GM18909 (cell line): ENCODE results near the gene DOCK4.

Experiments used
- ATAC-seq: cut with Tn5 transposase; IDR thresholded peaks from one replicate; pipeline ENCODE4 v1.9.1; 2021; ENCODE audit warnings: mild to moderate bottlenecking; ENCODE audit not compliant: unreplicated experiment, poor library complexity

DOCK4 gene

DNA sequence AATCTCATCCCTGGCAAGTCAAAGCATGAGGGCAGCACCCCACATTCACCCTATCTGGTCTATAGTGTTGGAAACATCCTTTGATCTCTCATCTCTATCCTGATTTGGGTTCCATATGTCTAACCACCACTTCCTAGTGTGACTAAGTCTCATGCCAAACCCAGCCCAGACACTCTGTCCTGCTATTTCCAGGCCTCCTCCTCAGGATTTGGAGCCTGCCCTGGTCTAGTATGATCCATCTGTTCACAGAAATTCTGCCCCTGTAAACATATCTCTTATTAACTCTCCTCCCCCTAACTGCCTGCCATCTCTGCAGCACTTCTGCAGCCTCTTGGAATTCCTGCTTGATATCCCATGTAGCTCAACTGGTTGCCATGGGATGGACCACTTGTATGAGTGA is 323.0 kb downstream of the DOCK4 start:
- no peak for ATAC-seq

DNA sequence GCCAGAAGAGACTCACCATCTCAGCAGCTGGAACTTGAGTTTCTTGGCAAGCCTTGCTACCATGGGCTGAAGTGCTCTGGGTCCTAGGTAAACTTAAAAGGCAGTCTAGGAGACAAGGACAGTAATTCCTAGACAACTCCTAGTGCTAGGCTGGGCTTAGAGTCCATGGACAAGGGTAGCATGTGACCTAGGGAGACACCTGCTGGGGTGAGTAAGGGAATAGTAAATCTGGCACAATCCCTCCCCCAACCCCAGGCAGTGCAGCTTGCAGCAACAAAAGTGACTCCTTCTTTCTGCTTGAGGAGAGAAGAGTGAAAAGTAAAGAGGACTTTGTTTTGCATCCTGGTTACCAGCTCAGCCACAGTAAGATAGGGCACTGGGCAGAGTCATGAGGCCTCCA is 327.4 kb downstream of the DOCK4 start:
- no peak for ATAC-seq

DNA sequence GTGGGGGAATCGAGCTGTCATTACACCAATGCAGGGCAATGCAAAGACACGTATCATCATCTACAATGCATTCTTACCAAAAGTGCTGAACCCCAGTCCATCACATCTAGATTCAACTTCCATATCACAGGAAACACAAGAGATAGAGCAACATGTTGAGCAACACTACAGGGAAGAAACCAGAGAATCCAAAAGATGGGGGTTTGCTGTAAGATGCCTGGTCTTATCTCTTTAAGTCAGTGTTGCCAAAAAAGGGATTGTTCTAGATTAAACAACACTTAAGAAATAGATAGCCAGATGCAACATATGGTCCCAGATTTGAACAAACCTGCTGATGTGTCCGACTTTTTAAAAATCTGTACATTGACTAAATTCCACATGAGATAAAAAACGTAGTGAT is 328.3 kb downstream of the DOCK4 start:
- no peak for ATAC-seq

DNA sequence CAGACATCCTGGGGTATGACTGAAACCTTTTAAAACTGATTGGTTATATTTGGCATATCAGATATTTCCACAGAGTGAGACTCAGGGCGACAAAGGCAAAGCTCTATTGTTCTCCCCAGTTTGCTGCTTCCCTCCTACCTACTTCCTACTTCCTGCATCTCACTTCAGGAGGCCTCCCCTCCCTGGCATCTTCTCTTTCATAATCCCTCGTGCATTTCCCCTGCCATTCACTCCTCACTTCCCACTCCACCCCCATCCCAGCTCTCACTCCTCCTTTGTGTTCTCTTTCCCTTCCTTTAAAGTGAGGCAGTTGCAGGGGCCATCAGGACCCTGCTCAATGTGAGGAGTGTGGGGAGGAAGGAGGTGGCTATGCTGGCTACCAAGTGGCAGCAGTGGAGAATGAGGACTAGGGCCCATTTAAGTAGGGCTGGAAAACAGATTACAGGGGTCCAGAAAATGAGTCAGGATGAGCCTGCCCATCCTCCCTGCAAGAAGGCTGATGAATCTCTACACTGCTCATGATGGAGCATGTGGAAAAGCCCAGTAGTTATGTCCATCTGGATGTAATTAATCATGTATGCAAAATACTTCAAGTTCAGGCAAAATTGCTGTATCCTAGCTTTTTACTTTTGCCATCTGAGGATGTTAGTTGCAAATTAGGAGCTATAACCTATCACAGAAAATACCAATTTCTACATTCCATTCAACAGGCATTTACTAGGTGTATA is 332.1 kb downstream of the DOCK4 start:
- no peak for ATAC-seq

DNA sequence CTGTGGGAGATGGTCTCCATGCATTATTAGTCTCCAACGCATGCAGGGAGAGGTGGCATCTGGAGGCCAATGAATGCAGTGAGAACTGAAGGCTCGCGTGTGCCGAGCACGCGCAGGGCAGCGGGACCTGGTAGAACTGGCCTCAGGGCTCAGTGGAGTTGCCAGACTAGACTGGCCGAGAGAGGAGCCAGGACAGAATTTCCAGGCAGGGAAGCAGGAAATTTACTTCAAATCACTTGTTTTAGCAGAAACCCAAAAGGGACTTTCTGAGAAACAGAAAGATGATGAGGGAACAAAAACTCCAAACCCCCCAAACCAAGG is 332.9 kb downstream of the DOCK4 start:
- no peak for ATAC-seq

DNA sequence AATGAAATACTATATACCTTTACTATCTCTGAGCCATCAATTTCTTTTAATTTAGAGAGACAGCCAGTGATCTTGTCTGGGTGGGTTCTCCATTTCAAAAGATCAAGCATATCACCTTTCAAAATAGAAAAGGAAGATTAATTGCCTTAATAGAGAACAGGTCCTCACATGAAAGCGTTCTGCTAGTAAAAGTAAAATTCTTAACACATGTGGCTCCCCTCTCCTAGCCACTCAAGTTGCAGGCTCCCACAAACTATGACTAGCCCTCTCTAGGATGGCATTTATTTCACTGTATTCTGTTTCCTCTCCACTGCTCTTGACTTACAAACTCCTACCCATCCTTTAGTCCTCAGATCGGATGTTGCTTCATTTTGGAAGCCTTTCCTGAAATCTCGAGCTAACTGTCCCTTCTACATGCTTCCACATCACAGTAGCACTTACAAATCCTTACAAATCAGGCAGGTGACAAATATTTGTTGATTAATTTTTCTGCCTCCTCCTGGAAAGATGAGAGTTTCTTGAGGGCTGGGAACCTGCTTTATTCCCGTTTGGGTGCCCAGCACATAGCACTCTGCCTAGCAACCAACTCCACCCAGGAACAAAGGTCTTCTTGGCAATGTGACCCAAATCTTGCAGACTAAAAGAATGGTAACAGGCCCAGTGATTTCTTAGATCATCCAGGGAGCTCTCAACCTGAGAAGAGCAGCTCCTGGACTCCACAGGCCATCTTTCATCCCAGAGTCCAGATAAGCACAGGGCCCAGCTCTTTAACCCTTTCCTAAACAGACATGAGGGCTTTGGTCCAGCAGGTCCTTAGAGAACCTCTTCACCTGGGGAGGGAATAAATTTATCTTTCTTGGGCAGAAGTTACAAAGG is 333.5 kb downstream of the DOCK4 start:
- no peak for ATAC-seq

DNA sequence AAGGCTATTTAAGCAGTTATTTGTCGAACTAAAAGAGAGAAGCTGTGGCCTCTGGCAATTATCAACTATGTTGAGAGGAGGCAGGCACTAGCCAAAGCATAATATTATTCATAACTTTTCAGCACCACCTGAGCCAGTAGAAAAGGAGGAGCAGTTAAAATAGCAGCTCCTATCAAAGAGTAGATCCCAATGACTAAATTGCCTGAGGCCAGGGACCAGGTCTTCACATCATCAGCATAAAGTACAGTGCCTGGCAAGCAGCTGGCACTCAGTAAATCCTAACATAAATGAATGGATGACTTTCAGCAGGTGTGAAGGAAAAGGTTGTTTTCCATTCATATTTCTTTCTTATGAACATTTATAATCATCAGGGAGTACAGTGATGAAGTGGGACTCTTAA is 334.9 kb downstream of the DOCK4 start:
- ATAC-seq, result no peak

DNA sequence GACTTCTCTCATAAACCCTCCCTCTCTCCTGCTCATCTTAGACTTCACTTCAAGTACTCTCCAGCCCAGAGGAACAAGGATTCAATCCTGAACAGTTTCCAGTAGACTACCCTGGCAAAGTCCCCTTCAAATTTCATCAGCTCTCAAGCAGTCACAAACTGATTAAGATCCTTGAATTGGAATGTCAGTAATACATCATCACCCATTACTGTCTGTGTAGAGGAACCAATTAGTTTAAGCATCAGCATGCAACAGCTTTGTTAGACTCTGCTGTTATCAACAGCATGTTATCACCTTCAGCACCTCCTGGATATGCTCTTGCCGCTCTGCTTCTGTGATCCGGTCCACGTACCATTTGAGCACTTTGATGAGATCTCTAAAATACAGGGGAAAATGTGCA is 336.9 kb downstream of the DOCK4 start:
- no peak for ATAC-seq

DNA sequence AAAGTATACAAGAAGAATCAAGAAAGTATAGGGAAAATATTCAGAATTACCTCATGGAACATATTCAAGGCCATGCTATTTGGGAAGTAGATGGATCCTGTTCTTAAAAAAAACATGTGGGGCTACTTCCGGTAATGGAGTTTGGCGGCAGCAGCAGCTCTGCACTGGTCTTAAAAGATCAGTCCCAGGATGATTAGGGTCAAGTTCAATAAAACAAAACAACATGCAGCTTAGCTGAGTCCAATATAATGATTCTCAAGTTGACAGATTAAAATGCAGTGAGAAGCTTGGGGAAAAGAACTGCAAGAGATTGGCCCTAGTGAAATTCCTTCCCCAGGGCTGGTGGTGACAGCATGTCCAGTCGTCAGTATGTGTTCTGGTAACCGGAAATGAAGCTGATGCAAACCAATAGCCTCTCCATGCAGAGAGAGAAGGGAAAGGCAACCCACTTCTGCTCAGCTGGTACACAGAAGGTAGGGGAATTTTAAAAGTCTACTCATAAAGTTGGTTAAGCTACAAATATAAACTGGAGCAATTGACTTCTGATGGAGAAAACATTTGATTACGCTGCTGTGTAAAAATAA is 338.8 kb downstream of the DOCK4 start:
- ATAC-seq, result no peak

DNA sequence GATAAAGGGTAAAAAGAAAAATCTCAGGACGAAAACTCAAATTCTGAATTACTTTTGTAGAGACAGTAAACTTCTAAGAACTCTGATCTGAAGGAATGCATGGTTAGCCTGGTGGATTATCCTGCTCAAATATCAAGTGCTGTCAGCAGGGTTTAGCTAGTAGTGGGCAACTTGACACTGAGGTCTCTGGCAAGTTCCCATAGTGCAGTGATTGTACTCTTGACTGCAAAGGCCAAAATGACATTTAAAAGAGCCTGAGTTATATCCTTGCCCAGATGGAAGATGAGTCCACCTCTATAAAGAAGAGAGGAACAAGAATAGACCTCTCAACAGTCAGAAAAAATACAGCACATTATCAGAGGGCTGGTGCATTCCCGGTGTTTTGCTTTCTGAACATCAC is 339.4 kb downstream of the DOCK4 start:
- no peak for ATAC-seq

DNA sequence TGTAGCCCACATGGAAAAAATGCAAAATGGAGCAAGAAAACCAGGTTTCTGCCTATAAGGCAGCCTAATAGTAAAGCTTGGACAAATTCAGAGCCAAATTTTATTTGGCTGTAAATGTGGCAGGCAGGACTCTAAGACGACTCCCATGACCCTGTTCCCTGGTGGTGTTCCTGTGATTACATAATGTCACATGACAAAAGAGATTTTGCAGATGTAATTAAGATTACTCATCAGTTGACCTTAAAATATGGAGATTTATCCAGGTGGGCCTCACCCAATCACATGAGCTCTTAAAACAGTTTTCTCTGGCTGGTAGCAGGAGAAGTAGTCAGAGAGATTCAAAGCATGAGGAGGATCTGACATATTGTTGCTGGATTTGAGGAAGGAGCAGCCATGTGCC is 340.8 kb downstream of the DOCK4 start:
- no peak for ATAC-seq

DNA sequence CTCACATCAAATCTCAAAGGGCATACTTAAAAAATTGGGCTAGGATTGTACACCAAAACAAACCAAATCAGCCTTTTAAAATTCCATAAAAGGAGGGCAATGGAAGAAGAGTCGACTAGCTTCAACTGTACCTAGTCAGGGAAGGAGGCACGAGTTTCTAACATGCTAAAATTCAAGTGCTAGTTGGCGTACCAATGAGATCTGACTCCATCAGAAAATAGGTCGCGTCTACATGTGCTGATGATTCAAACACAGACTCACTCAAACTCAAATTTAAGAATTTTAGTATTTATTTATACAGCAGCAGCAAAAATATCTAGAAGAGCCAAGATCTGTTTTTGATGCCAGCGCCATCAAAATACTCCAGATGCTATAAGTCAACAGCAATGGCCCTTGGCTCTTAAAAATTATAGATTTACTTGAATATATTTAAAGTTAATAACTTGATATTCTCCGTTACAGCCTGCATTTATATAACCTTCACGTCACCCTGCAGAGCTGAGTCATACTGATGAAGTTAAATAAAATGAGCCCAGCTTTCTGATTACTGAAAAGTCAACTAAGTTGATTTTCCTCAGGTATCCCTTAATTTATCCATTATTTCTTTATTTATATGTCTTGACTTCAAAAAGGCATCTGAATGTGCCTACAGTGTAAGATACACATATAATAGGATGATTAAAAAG is 341.8 kb downstream of the DOCK4 start:
- ATAC-seq, result no peak

DNA sequence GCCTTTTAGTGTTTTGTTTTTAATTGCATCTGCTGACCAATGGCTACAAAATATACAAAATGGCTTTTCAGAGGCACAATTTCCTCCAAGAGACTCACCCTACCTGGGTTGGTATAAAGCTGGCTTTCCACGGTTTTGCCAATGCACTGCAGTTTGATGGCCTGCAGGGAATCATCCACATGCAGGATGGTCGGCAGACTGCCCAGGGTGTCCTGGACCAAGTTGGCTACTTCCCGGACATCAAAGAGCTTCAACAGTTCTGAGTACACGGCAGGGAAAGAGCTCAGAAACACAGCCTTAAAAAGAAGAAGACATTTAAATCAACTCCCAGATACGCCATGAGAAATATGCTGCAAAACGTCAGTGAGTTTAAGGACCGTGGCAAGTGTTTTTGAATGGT is 342.9 kb downstream of the DOCK4 start:
- ATAC-seq, result no peak

DNA sequence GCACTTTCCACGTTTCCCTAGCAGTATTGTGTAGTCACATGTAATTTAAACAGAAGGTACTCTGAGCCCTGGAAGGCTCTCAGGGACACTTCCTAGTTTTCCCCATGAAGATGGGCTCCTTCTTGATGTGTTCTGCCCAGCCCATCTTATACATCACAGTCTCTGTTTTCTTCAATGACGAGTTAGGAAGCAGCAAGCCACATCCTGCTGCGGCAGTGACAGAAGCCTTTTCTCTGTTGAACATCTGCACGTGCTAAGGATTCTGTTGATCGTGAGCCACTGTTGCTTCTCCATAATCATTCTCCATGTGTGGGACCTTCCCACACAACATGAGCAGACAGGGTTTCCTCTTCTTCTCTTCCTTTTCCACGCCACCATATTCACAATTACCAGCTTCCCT is 346.0 kb downstream of the DOCK4 start:
- no peak for ATAC-seq

DNA sequence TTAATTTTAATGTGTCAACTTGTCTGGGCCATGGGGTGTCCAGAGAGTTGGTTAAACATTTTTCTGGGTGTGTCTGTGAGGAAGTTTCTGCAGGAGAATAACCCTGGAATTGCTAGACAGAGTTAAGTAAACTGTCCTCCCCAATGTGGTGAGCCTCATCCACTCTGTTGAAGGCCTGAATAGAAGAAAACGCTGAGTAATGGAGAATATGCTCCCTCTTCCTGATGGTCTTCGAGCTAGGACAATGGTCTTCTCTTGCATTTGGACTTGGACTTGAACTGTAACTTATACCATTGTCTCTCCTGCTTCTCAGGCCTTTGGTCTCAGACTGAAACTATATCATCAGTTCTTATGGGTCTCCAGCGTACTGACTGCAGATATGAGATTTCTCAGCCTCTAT is 347.9 kb downstream of the DOCK4 start:
- ATAC-seq, result no peak

DNA sequence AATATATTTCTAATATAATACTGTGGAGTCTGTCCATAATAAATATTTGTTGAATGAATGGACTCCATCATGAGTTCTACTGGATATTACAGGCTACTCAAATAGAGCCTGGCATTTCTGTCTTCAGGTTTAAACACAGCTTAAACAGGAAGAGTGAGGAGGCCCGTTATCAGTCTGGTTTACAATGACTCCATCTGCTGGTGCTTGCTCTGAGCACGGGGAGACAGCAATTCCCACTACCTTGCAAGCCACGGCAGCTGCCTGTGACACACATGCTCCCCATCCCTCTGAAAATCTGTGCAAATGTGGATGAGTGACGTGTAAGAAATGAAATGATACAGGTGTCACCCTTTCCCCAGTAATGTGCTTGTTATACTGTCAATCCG is 350.4 kb downstream of the DOCK4 start:
- no peak for ATAC-seq

DNA sequence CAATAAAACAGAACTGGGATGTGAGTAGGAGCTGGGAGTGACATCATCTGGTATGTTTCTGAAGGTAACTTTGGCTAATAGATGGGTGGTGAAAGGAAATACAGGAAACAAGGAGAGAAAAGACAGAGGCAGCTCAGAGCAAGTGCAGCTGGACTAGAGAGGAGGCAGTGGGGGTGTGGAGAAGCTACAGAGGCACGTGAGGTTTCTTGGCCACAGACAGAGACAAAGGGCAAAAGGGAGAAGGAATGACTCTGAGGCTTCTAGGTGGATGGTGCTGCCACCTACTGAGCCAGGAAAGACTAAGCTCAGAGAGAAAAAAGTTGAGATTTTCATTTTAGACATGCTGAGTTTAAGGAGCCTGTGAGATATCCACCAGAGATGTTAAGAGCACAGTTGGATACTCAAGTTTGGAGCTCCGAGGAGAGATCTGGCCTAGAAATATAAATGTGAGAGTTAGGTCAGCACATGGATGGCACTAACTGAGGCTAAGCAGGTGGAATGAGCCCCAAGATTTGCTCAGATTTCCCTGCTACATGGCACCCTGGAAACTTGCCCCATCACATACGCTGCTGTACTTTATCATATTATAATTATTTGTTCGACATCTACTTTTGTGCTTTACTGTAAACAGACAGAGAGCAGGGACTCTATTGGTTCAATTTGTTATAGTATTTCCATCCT is 350.9 kb downstream of the DOCK4 start:
- peak; percentile 86 for ATAC-seq

DNA sequence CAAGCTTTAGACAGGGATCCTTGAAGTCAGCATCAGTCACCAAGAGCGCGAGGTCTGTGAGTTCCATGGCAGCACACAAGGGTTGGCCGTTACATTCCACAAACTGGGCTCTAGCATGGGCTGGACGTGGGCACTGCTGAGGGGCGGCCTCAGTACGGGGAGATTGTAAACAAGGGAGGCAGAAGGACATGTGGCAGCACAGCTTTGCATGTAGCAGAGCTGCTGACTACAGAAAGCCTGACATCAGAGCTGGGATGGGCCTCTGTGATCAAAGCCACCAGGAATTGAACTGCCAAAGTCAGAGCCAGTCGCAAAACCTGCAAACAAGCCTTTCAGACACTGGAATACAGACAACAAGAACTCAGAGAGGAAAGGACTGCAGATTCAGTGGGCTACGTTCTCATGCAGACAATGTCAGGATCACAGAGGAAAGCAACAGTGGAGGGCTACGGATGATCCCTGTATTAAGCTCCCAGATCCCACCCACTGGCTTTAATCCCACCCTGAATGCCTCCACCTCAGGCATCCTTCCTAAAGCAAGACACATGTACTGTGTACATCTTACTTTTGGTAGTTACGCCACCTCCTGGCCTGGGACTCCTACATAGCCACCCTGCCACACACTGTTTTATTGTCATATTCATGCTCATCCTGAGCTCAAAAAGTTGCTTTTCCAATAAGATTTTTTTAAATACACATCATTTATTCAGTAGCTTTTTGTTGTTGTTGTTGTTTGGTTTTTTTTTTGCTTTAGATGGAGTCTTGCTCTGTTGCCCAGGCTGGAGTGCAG is 352.8 kb downstream of the DOCK4 start:
- ATAC-seq, result no peak

DNA sequence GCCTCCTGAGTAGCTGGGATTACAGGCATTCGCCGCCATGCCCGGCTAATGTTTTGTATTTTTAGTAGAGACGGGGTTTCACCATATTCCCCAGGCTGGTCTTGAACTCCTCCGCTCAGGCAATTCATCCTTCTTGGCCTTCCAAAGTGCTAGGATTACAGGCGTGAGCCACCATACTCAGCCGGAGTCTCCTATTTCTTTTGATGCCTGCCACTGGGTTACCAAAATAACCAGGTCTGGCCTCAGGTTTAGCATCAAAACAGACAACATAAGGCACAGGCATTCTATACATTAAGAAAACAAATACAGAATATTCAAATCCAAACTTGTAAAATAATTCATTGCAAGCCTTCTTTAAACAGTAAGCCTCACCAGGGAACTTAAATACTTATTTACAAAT is 354.1 kb downstream of the DOCK4 start:
- no peak for ATAC-seq

DNA sequence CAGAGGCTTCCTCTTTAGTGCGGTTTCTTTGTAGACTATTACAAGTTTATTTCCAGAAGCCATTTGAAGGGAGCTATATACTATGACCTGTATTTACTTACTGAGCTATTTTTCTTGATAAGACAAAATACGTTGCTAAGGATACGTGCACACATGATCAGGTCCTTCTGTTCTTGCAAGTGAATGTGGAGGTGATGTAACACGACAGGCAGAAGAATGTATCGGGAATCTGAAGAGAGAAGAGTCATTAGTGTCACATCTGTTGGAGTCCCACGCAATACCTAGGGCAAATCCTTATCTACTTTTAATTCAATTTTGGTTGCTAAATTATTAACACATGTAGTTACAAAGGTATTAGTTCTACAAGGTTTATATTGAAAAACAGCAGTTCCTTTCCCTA is 359.3 kb downstream of the DOCK4 start:
- no peak for ATAC-seq
